Body of pancreas (tissue), 4 donors: ENCODE results near the gene TPSAB1.

Experiments used
- POLR2A ChIP-seq, 3 donors: fragments of 450-650 bp; IDR thresholded peaks; one replicate each; pipeline ENCODE4 v1.6.1; 2016; ENCODE audit warnings: antibody characterized with exemption in 3 of 3, mild to moderate bottlenecking in 2 of 3
- TF ChIP-seq, protein P1 (sequence below), 7 experiments: fragments of 450-650 bp in 4 of 7; fragments of 200-600 bp in 3 of 7; sonication (generic) in 3 of 7; IDR thresholded peaks; one replicate each; pipeline ENCODE4 v1.5.1; 2016 to 2019; ENCODE audit warnings: antibody characterized with exemption in 7 of 7

DNA sequence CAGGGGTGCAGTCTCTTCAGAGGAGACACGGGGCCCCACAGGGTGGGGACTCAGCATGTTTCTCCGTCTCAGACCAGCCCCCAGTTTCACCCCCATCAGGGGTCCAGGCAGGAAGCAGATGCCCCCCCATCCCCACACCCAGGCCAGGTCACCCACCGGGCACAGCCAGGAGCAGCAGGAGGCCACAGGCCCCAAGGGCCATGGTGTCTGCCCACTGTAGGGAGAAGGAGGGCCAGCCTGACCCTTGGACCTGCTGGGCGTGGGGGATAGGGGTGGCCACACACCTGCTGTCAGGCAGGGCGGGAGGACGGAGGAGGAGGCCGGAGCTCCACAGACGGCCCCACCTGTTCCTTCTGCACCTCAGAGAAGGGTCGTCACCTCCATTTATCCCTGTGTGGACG lies 15.5 kb upstream of the TPSAB1 start, which contains the start of gene TPSG1:
- TF ChIP-seq, protein P1, sequence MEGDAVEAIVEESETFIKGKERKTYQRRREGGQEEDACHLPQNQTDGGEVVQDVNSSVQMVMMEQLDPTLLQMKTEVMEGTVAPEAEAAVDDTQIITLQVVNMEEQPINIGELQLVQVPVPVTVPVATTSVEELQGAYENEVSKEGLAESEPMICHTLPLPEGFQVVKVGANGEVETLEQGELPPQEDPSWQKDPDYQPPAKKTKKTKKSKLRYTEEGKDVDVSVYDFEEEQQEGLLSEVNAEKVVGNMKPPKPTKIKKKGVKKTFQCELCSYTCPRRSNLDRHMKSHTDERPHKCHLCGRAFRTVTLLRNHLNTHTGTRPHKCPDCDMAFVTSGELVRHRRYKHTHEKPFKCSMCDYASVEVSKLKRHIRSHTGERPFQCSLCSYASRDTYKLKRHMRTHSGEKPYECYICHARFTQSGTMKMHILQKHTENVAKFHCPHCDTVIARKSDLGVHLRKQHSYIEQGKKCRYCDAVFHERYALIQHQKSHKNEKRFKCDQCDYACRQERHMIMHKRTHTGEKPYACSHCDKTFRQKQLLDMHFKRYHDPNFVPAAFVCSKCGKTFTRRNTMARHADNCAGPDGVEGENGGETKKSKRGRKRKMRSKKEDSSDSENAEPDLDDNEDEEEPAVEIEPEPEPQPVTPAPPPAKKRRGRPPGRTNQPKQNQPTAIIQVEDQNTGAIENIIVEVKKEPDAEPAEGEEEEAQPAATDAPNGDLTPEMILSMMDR (IDR thresholded peaks at IDR 0.05) = no peak
- no peak for TF ChIP-seq POLR2A (IDR thresholded peaks at IDR 0.05)
